Endothelial cell of umbilical vein (primary cell): ENCODE results near the gene RAB36.

Source experiments
- MYC ChIP-seq: IDR thresholded peaks from one replicate; pipeline ENCODE4 v1.6.1; 2011; ENCODE audit warnings: mild to moderate bottlenecking, low read depth, low read length
- POLR2A ChIP-seq: IDR thresholded peaks from 2 replicates; pipeline ENCODE4 v1.6.1; 2012; ENCODE audit warnings: low read depth, mild to moderate bottlenecking, control low read depth, low read length
- POLR2AphosphoS5 ChIP-seq: IDR thresholded peaks from 2 replicates; pipeline ENCODE4 v1.6.1; 2012; ENCODE audit warnings: low read depth, mild to moderate bottlenecking, control low read depth, low read length, moderate library complexity; ENCODE audit not compliant: insufficient read depth
- TF ChIP-seq, protein P1 (sequence below), 2 donors: IDR thresholded peaks; 1 replicate in 1 of 2; 2 replicates in 1 of 2; pipeline ENCODE4 v1.5.1; 2011; ENCODE audit warnings: low read length in 2 of 2, mild to moderate bottlenecking in 2 of 2, moderate library complexity in 2 of 2, control low read depth in 1 of 2, inconsistent platforms in 1 of 2, low read depth in 1 of 2; ENCODE audit not compliant: insufficient read depth in 1 of 2; ENCODE audit errors: extremely low read depth in 1 of 2

DNA sequence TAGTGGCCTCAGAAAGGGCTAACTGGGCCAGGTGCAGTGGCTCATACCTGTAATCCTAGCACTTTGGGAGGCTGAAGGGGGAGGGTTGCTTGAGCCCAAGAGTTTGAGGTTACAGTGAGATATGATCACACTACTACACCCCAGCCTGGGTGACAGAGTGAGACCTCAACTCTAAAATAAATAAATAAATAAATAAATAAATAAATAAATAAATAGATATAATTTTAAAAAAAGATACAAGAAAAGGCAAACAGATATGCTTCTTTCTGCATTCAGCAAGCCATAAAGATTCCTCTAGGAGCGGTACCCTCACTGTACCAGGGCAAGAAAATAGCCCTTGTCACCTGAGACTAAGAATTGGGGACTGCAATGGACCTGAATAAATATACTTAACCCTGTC is 2.2 kb upstream of the RAB36 start:
- TF ChIP-seq, protein P1, sequence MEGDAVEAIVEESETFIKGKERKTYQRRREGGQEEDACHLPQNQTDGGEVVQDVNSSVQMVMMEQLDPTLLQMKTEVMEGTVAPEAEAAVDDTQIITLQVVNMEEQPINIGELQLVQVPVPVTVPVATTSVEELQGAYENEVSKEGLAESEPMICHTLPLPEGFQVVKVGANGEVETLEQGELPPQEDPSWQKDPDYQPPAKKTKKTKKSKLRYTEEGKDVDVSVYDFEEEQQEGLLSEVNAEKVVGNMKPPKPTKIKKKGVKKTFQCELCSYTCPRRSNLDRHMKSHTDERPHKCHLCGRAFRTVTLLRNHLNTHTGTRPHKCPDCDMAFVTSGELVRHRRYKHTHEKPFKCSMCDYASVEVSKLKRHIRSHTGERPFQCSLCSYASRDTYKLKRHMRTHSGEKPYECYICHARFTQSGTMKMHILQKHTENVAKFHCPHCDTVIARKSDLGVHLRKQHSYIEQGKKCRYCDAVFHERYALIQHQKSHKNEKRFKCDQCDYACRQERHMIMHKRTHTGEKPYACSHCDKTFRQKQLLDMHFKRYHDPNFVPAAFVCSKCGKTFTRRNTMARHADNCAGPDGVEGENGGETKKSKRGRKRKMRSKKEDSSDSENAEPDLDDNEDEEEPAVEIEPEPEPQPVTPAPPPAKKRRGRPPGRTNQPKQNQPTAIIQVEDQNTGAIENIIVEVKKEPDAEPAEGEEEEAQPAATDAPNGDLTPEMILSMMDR (IDR thresholded peaks at IDR 0.05; ENCODE audit: extremely low read depth in 1 of 2, insufficient read depth in 1 of 2, low read depth in 1 of 2, low read length in 2 of 2), result no peak
- TF ChIP-seq POLR2A (no peak), MYC (no peak), POLR2AphosphoS5 (no peak)
